RWPE2 (cell line): ENCODE results near the gene BRD8.
A peak's percentile ranks its signal among the peaks of the same experiment; 100 is the strongest.

Experiments
- ATAC-seq: fragments of 200-7000 bp; cut with Tn5 transposase; 3 replicates; pipeline ENCODE4 v1.9.1; 2021; ENCODE audit warnings: low read depth
- DNase-seq: peaks from one replicate; pipeline ENCODE4 v3.0.0-alpha.2; 2020; ENCODE audit warnings: low spot score
- H3K27ac ChIP-seq: fragments of 450-650 bp; 2 replicates; pipeline ENCODE4 v1.5.1; 2017; ENCODE audit warnings: mild to moderate bottlenecking; ENCODE audit not compliant: poor library complexity, severe bottlenecking
- H3K27me3 ChIP-seq: fragments of 250-450 bp; sonication (Bioruptor Pico); 2 replicates; pipeline ENCODE4 v1.5.1; 2021; ENCODE audit warnings: mild to moderate bottlenecking, moderate library complexity; ENCODE audit not compliant: insufficient read depth, poor library complexity, severe bottlenecking
- H3K36me3 ChIP-seq: fragments of 250-450 bp; sonication (Bioruptor Pico); 2 replicates; pipeline ENCODE4 v1.5.1; 2020; ENCODE audit warnings: low read depth, mild to moderate bottlenecking, moderate library complexity
- H3K4me1 ChIP-seq: fragments of 250-450 bp; sonication (Bioruptor Pico); 2 replicates; pipeline ENCODE4 v1.5.1; 2021; ENCODE audit warnings: mild to moderate bottlenecking, moderate library complexity; ENCODE audit not compliant: insufficient read depth, poor library complexity, severe bottlenecking
- H3K4me3 ChIP-seq: fragments of 250-450 bp; sonication (Bioruptor Pico); 2 replicates; pipeline ENCODE4 v1.5.1; 2021; ENCODE audit warnings: mild to moderate bottlenecking, moderate library complexity; ENCODE audit not compliant: severe bottlenecking
- H3K9me3 ChIP-seq: fragments of 250-450 bp; sonication (Bioruptor Pico); 2 replicates; pipeline ENCODE4 v1.5.1; 2021; ENCODE audit warnings: mild to moderate bottlenecking, moderate library complexity; ENCODE audit not compliant: severe bottlenecking
- TF ChIP-seq, protein P1 (sequence below): fragments of 450-650 bp; IDR thresholded peaks from one replicate; pipeline ENCODE4 v1.5.1; 2017; ENCODE audit warnings: mild to moderate bottlenecking, moderate library complexity; ENCODE audit not compliant: poor library complexity, severe bottlenecking

The BRD8 gene

DNA sequence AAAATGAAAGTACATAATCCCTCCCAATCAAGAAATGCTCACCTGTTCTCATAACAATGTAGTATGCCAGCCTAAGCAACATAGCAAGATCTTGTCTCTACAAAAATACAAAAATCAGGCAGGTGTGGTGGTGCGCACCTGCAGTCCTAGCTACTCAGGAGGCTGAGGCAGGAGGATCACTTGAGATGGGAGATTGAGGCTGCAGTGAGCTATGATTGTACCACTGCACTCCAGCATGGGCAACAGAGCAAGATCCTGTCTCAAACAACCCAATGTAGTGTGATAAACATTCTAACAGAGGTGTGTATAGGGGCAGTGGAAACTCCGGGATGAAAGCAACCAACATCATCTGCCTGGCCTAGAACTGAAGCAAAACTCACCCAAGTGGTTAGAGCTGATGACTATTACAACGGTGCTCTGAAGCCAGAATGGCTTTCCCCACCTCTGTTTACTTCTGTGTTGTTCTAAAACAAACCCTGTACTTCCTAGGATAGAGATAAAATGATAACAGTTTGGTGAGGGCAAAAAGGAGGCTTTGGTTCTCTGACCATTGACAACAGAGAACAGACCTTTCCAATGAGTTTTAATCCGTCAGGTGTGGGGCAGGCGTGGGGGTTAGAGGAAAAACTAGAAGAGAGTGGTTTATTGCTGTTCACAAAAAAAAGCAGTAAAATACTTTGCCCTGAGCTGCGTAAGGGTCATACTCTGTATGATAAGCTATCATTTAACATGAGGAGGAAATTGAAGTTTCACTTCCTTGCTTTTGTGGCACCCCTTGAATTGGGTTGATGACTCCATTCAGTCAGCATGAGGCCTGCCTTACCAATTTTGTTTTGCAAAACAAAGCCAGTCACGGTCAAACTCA is 75.7 kb downstream of the BRD8 start:
- H3K4me3 ChIP-seq, result no peak overlapping the region
- H3K9me3 ChIP-seq, result no peaks in the 10 kb centered on the region
- H3K27ac ChIP-seq, result no peak overlapping the region
- H3K4me1 ChIP-seq, result no peaks in the 10 kb centered on the region
- no peaks in the 10 kb centered on the region for H3K27me3 ChIP-seq
- TF ChIP-seq, protein P1, sequence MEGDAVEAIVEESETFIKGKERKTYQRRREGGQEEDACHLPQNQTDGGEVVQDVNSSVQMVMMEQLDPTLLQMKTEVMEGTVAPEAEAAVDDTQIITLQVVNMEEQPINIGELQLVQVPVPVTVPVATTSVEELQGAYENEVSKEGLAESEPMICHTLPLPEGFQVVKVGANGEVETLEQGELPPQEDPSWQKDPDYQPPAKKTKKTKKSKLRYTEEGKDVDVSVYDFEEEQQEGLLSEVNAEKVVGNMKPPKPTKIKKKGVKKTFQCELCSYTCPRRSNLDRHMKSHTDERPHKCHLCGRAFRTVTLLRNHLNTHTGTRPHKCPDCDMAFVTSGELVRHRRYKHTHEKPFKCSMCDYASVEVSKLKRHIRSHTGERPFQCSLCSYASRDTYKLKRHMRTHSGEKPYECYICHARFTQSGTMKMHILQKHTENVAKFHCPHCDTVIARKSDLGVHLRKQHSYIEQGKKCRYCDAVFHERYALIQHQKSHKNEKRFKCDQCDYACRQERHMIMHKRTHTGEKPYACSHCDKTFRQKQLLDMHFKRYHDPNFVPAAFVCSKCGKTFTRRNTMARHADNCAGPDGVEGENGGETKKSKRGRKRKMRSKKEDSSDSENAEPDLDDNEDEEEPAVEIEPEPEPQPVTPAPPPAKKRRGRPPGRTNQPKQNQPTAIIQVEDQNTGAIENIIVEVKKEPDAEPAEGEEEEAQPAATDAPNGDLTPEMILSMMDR, result no peak
- no peak for ATAC-seq
- no peaks in the 10 kb centered on the region for H3K36me3 ChIP-seq
- no peak for DNase-seq

DNA sequence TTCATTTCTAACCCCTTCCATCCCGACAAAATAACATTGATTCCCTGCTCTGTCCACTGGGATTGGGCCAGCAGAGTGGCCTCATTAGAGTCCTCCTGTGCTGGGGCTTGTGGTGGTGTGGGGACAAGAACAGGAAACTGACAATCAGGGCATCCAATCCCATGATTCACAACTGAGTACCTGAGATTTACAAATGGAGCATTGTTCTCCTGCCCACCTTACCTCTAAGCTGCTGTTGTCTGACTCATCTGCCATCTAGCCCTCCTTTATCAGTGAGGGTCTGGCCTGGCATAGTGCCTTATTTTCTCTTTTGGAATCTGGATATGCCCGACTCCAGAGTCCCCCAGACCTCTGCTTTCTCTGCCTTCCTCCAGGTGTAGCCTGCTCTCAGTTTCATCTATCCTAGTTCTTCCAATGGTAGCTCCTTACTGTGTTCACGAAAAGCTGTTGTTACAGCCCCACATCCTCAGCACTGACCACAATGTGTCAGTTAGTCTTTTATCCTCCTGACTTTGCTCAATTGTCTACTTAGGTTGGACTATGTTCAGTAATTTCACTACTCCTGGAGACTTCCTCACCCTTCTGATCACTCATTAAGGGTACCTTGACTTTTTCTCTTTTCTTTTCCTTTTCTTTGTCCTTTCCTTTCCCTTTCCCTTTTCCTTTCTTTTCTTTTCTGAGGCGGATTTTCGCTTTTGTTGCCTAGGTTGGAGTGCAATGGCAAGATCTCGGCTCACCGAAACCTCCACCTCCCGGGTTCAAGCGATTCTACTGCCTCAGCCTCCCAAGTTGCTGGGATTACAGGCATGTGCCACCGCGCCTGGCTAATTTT is 81.2 kb downstream of the BRD8 start:
- Histone ChIP-seq H3K9me3 (no peaks in the 10 kb centered on the region), H3K27me3 (no peaks in the 10 kb centered on the region)

DNA sequence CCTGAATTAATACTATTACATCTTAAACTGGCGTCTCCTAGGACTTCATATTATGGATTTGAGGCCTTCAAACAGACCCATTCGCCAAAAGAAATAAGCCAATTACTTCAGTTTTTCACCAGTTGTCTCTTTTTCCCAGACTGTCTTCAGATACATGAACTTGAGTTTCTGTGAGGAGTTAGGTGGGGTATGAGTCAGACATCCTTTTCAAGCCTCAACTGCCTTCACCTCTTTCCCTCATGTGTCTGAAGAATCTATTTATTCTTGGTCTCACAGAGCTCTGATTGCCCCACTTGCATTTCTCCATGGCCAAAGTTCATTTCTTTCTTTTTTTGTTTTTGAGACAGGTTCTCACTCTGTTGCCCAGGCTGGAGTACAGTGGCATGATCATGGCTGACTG is 82.1 kb downstream of the BRD8 start:
- DNase-seq (no peak), ATAC-seq (0 out of 3 replicates have a peak, but pooled peaks have one; percentile 40)
- Histone ChIP-seq H3K27me3 (no peaks in the 10 kb centered on the region), H3K27ac (no peak overlapping the region), H3K36me3 (no peaks in the 10 kb centered on the region), H3K4me1 (no peaks in the 10 kb centered on the region), H3K4me3 (no peak overlapping the region), H3K9me3 (no peaks in the 10 kb centered on the region)
- TF ChIP-seq, protein P1, result no peak

More for the DNA sequence above, 81.2 kb downstream of the BRD8 start:
- TF ChIP-seq, protein P1, result no peak
- Histone ChIP-seq H3K27ac (no peak overlapping the region), H3K4me3 (no peak overlapping the region), H3K4me1 (no peaks in the 10 kb centered on the region), H3K36me3 (no peaks in the 10 kb centered on the region)
- no peak for DNase-seq
- ATAC-seq, result peak; percentile 42; the same call in 1 of the 3 replicates

DNA sequence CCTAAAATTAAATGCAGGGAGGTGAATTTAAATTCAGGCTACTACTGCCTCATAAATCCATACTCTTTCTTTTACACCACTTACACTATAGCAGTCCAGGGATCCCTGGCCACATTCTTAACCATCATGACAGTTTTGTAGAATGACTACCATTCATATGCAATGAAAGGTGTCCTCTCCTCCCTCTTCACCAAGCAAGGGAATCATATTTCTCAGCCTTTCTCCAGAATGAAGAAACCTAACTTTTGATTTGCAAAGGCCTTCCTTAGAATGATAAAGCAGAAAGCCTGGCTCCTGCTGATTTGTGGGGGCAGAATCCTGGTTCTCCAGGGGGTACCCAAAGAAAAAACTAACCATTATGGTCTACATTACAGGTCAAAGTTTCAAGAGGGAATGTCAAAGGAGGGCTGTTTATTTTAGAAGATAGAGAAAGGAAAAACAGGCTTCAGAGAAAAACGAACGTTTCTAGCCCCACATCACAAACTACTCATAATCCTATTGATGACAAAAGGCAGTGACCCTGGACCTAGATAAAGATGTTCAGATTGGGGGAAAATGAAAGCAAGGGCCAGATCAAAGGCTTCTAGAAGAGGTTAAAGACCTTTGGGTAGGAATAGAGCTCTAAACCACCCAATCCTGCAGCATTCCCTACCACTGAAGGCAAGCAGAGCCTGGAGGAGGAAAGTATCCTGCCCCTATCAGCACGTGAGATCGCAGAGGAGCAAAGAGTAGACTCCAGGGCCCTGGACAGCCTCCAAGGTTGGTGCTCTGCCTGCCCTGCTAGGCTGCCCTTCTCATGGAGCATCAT is 83.1 kb downstream of the BRD8 start:
- TF ChIP-seq, protein P1, result no peak
- no peaks in the 10 kb centered on the region for H3K4me1 ChIP-seq
- no peaks in the 10 kb centered on the region for H3K9me3 ChIP-seq
- no peaks in the 10 kb centered on the region for H3K27me3 ChIP-seq
- H3K36me3 ChIP-seq, result no peaks in the 10 kb centered on the region
- DNase-seq (no peak), ATAC-seq (no peak)
- H3K27ac ChIP-seq, result no peak overlapping the region
- no peak overlapping the region for H3K4me3 ChIP-seq
